Ishikawa (cell line): Measurements from ENCODE around the gene MSX1.

Experiments
- CEBPB ChIP-seq: IDR thresholded peaks from 2 replicates; pipeline ENCODE4 v1.6.1; 2012
- EP300 ChIP-seq: IDR thresholded peaks from 2 replicates; pipeline ENCODE4 v1.6.1; 2012; ENCODE audit warnings: borderline replicate concordance
- NFIC ChIP-seq: IDR thresholded peaks from 2 replicates; pipeline ENCODE4 v1.6.1; 2012
- RAD21 ChIP-seq: IDR thresholded peaks from 2 replicates; pipeline ENCODE4 v1.6.1; 2012; ENCODE audit warnings: low read depth
- REST ChIP-seq: IDR thresholded peaks from 2 replicates; pipeline ENCODE4 v1.6.1; 2012; ENCODE audit warnings: low read depth, mild to moderate bottlenecking
- TAF1 ChIP-seq: IDR thresholded peaks from 2 replicates; pipeline ENCODE4 v1.6.1; 2012; ENCODE audit warnings: low read depth, mild to moderate bottlenecking
- YY1 ChIP-seq: IDR thresholded peaks from 2 replicates; pipeline ENCODE4 v1.6.1; 2012; ENCODE audit warnings: low read depth
- ZBTB7A ChIP-seq: IDR thresholded peaks from 2 replicates; pipeline ENCODE4 v1.6.1; 2012; ENCODE audit warnings: low read depth

GRCh38 chr4:4912155-4912554, 52.7 kb downstream of the MSX1 start:
- TF ChIP-seq EP300: no peak
- no peak for TF ChIP-seq TAF1
- TF ChIP-seq REST: no peak
- no peak for TF ChIP-seq CEBPB
- no peak for TF ChIP-seq YY1
- TF ChIP-seq NFIC: no peak
- no peak for TF ChIP-seq ZBTB7A
- no peak for TF ChIP-seq RAD21
